ENCODE measurements around the gene EDC3. TPM values are rescaled to one million over a fixed set of nuclear protein-coding genes. Genes with fewer than 3 reads are reported as not detected.

Gene EDC3
- total RNA-seq, 1 donor from 2014 or later = 39.9 TPM

- DNase-seq (ENCODE audit: extremely low read depth, low read depth, low spot score) = no peak
Measured at GRCh38 chr15:74585191-74585590, 110.6 kb downstream of the EDC3 start.

DNA sequence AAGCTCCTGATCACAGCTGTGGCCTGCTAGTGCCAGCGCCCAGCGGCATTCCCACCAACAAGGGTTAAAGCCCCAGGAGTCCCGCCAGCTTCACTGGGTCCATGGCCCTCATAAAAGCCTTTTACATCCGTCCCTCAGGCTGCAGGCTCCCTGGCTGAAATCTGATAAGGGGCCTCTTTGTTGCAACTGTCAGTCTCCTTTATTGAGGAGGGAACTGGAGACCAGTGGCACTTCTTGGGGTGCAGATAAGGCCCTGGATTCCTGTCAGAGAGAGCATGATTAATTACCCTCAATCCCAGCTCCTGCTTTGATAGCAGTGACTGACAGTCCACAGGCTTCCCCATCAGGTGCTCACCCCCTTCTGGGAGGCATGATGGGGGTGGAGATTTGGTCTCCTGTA is 111.0 kb downstream of the EDC3 start:
- no peak for DNase-seq (ENCODE audit: extremely low read depth, low read depth, low spot score)

- DNase-seq (ENCODE audit: extremely low read depth, low read depth, low spot score) = no peak
Measured at GRCh38 chr15:74584204-74584603, 111.6 kb downstream of the EDC3 start.

Other genes starting within 250 kb of the EDC3 start
- 47.4 and 54.8 TPM in 2 replicates for gene UBL7, start 234.9 kb downstream of the EDC3 start, total RNA-seq
- 3.4 and 7.6 TPM in 2 replicates for gene ARID3B, start 154.8 kb downstream of the EDC3 start, total RNA-seq
- gene CLK3, start 80.2 kb downstream of the EDC3 start, total RNA-seq = 72.4 and 102 TPM in 2 replicates
- gene CYP1A1, start 29.5 kb upstream of the EDC3 start, total RNA-seq = 2.0 and 3.7 TPM in 2 replicates
- not detected in 2 replicates for gene CYP1A2, start 52.8 kb upstream of the EDC3 start, total RNA-seq
- gene CSK, start 86.1 kb upstream of the EDC3 start, total RNA-seq = 48.0 and 69.4 TPM in 2 replicates
- 0.64 TPM in 1 of 2 replicates, not detected in the other for gene LMAN1L, start 116.8 kb upstream of the EDC3 start, total RNA-seq
- gene CPLX3, start 130.6 kb upstream of the EDC3 start, total RNA-seq = not detected in 2 replicates
- 40.0 and 45.2 TPM in 2 replicates for gene ULK3, start 147.1 kb upstream of the EDC3 start, total RNA-seq
- gene SCAMP2, start 177.3 kb upstream of the EDC3 start, total RNA-seq = 62.3 and 87.9 TPM in 2 replicates
- 50.8 and 59.4 TPM in 2 replicates for gene MPI, start 194.0 kb upstream of the EDC3 start, total RNA-seq
- 42.6 and 55.1 TPM in 2 replicates for gene FAM219B, start 210.8 kb upstream of the EDC3 start, total RNA-seq
- 157 and 187 TPM in 2 replicates for gene COX5A, start 242.0 kb upstream of the EDC3 start, total RNA-seq

Measured in glomerular endothelial cell (primary cell).